ENCODE measurements around the gene GOLM1.

Gene GOLM1

GRCh38 chr9:86046930-86047341 is 52.4 kb downstream of the GOLM1 start:
- DNase-seq = peak in 1 of 56 donors; percentile 12

GRCh38 chr9:86046071-86046636 is 53.2 kb downstream of the GOLM1 start:
- DNase-seq = no peak

DNA sequence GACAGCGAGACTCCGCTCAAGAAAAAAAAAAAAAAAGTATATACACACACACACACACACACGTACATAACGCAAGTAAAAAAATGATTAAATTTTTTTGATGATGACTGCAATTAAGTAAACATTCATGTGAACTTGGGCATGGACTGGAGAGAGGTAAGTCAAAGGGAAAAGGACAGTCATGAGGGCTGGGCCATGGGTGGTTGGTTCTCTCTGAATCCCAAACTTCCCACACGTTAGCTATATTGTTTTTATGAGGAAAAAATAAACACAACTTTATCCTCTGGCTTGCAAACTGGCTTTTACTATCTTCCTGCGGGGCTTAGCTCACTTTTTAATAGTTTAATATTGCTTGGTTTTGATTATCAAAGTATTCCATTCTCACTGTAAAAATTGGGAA is 53.7 kb downstream of the GOLM1 start:
- no peak for DNase-seq

DNA sequence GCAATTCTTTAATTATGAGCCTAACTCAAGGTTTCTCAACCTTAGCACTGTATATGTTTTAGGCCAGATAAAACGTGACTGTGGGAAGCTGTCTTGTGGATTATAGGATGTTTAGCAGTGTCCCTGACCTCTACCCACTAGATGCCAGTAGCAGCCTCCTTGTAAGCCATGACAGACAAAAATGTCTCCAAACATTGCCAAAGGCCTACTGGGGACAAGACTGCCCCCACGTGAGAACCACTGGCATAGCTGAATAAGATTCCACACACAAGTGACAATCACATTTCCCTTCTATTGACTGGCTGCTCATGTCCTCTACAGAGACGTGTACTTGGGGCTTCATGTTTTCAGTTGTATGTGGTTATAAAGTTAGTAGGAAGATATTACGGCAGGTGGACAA is 55.4 kb downstream of the GOLM1 start:
- DNase-seq = peak in 1 of 56 donors; percentile 10

GRCh38 chr9:86043586-86043985 is 55.8 kb downstream of the GOLM1 start:
- DNase-seq = no peak

- no peak for DNase-seq
Observed at GRCh38 chr9:86042199-86042978, 57.0 kb downstream of the GOLM1 start.

GRCh38 chr9:86041311-86041741 is 58.0 kb downstream of the GOLM1 start:
- no peak for DNase-seq

DNA sequence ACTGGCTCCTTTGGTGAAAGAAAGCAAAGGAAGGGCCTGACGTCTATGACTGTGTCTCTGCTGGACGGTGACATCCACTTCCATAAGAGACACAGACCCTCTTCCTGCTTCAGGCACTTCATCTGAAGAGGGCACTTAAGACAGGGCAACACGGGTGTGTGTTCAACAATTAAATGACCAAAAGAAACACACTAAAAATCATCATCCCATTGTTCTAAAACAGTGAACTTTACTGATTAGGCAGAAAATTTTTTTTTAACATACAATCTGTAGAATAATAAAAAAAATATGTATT is 58.5 kb downstream of the GOLM1 start:
- DNase-seq = no peak

DNA sequence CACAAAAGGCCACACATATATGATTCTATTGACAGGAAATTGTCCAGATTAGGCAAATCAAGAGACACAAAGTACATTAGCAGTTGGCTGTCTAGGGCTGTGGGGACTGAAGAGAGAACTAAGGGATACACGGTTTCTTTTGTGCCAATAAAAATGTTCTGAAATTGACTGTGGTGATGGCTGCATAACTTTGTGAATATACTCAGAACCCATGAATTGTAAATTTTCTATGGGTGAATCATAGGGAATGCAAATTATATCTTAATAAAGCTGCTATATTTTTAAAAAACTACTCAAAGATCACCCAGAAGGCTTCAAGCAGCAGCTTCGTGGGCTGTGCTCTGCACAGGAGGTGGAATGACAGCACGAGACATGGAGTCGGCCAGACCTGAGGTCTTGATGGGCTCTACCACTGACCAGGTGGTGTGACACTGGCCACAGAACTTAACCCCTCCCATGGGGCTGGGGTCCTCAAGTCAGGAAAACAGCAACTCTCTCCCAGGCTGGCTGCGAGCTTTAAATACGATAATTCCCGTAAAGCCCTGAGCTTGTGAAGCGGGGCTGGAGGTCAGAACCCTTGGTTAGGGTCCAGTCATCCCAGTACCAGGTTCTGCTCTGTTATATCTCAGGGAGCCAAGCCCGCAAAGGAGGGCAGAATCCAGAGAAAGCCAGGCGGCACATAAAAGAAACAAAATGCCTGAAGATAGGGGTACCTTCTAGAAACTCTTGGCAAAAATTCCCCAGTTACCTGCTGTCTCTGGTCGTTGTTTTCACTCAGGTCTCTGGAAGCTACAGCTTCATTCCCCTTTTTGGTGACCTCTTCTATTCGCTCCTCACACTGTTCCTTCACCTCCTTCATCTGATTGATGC is 59.1 kb downstream of the GOLM1 start:
- no peak for DNase-seq

DNA sequence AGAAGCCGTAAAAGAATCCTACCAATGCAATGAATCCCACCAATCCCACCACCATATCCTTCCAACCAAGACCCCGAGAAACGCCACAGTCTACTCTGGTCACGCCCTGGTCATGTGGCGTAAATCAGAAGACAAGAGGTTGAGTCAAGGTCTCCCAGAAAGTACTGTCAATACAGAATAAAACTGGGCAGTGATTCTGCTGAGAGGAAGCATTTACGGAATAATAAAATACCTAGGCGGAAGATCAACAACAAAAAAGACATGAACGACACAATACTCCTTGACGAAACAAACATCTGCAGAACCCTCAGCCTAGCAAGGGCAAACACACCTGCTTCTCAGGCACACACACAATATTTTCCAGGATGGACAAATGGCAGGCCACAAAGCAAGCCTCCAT is 62.8 kb downstream of the GOLM1 start:
- no peak for DNase-seq

DNA sequence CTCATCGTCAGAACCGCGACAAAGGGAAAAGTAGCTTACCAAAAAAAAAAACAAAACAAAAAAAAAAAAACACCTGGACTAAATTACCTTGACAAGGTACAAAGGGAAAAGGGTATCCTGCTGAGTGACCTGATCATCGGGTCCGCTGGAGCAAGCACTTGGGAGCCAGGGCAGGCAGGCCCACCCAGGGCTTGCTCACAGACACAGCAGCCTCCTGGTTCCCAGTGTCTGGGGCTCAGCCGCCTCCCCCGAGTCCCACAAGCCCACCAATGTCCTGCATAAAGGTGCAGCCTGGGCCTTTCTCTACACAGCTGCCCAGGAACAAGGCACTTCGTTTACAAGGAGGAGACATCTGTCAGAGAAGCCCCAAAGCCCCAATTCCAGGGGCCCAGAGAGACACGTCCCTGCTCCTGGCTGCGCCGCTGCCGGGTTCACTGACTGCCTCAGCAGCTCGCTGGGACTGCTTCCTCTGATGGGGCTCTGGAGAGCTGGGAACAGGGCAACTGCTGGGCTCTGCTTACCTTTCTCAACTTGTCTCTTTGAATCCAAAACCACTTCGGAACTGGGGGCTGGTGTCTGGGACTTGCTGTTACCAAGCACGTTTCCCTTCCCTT is 63.4 kb downstream of the GOLM1 start:
- no peak for DNase-seq

- DNase-seq = peak in 7 of 56 donors; percentile 7 to 25 (median 17)
Observed at GRCh38 chr9:86034863-86035734, 64.3 kb downstream of the GOLM1 start.

DNA sequence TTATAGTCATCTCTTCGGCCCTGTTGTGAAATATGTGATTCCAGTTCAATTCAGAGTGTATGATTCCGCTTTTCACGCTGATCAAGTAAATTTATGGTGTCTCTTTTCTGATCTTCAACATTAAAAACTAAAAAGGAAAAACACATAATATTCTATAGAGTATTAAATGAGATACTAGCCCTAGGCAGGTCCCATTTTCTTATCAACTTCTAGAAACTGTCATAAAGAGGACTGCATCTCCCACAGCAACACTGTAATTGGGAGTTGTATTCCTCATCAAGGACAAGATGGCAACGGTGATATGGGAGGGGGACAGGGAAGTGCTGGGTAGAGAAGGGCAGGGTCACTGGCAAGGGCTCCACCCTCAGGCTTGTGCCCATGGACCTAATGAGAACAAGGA is 71.6 kb downstream of the GOLM1 start:
- no peak for DNase-seq

DNA sequence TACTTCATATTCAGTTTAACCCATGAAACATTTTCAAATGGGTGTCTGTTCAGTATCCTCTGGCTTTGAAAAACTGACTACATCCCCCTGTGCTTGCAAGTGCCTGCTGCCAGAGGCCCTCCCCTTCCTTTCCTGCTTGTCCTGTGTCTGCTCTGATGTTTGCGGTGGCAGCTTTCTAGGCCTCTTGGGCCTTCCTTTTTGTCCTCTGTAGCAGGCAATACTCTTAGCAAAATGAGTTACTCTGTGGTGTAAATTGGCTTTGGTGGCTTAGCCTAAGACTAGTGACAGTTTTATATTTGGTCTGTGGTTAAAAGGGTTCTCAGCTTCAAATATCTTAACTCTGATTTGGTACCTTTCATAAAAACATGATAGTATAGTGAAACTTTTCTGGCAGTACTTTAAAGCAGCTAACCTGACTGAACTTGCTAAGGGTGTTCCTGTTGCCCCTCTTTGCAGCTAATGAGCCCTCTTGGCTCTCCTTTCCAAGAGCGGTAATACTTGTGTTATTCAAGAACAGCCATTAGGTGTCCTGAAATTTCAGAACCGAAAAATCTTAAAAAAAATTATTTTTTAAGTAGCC is 76.6 kb downstream of the GOLM1 start:
- no peak for DNase-seq

DNA sequence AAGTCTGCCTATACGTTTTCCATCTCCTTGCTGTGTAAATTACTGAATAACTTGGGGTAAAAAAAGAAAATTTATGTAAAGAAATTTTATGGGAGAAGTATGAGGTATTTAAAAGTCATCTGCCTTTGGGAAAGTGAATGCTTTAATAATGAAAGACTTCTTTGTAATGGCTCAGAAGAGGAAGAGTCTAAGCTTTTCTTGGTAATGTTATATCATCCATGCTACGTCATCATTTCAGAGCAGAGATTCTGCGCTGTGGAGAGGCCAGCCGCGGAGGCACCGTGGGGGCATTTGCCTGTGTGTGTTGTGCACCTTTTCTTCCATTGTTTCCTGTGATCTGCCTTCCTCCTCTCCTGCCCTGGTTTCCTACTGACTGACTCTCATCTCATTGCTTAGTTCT is 78.2 kb downstream of the GOLM1 start:
- DNase-seq = no peak

- no peak for DNase-seq
Observed at GRCh38 chr9:86020731-86021130, 78.6 kb downstream of the GOLM1 start.

DNA sequence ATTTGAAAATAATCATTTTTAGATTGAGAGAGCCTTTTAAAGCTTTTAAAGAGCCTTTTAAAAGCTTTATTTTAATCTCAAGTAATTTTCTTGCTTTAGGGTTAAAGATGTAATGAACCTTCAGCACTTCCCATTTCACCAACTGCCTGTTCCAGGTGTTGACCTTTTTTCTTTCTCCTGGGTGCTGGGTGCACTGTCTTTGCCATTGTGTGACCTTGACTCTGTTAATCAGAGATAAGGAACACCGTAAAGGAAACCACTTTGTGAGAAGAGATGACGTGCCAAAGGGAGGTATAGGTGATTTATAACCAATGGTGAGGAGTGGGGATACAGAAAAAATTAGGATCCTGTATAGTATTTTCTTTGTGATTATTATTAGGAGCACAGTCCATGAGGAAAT is 90.2 kb downstream of the GOLM1 start:
- DNase-seq = no peak

DNA sequence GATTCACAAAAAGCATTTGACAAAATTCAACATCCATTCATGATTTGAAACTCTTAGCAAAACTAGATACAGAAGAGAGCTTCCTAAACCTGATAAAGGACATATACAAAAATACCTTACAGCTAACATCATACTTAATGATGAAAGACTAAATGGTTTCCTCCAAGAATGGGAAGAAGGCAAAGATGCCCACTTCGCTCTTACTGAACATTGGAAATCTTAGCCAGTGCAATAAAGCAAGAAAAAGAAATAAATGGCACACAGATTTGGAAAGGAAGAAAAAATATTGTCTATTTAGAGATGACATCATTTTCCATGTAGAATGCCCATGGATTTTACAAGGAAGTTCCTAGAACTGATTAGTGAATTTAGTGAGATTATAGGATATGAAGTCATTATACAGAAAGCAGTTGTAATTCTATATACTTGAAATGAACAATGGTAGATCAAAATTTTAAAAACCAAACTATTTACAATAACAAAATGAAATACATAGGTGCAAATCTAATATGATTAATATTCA is 94.0 kb downstream of the GOLM1 start:
- DNase-seq = no peak

- no peak for DNase-seq
Observed at GRCh38 chr9:85995599-85995998, 103.8 kb downstream of the GOLM1 start.

DNA sequence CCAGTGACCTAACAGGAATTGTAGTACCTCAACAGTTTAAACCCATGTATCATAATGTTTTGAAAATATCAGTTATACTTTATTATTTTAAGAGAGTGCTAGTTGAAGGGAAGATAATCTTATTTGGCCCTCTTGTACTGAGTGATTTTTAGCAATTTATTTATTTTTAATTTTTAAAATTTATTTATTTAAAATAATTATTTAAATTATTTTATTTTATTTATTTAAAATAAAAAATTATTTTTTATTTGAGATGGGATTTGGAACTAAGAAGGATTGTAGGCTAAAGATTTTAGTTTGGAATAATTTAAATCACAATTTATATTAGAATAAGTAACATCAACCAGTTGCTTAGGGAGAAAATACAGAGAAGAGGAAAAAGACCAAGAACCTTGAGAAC is 104.3 kb downstream of the GOLM1 start:
- DNase-seq = no peak
